GM19324 (cell line): ENCODE measurements around the gene ERC2.

Experiments used
- ATAC-seq: cut with Tn5 transposase; IDR thresholded peaks from one replicate; pipeline ENCODE4 v1.9.1; 2021; ENCODE audit warnings: mild to moderate bottlenecking, moderate library complexity; ENCODE audit not compliant: unreplicated experiment, low FRiP score

Gene ERC2

GRCh38 chr3:56133423-56133822 lies 334.8 kb downstream of the ERC2 start:
- no peak for ATAC-seq

GRCh38 chr3:56132762-56133161 lies 335.5 kb downstream of the ERC2 start:
- no peak for ATAC-seq

GRCh38 chr3:56131974-56132590 lies 336.2 kb downstream of the ERC2 start:
- no peak for ATAC-seq

GRCh38 chr3:56130036-56130435 lies 338.2 kb downstream of the ERC2 start:
- ATAC-seq = no peak

GRCh38 chr3:56126632-56127031 lies 341.6 kb downstream of the ERC2 start:
- ATAC-seq = no peak

GRCh38 chr3:56125358-56126005 lies 342.8 kb downstream of the ERC2 start:
- ATAC-seq = no peak

- no peak for ATAC-seq
Measured at GRCh38 chr3:56124546-56124945, 343.7 kb downstream of the ERC2 start.

- ATAC-seq = no peak
Measured at GRCh38 chr3:56123487-56123886, 344.8 kb downstream of the ERC2 start.

GRCh38 chr3:56122911-56123310 lies 345.4 kb downstream of the ERC2 start:
- ATAC-seq = no peak

- no peak for ATAC-seq
Measured at GRCh38 chr3:56121716-56122115, 346.6 kb downstream of the ERC2 start.

GRCh38 chr3:56119575-56120349 lies 348.5 kb downstream of the ERC2 start:
- ATAC-seq = no peak

- no peak for ATAC-seq
Measured at GRCh38 chr3:56118968-56119367, 349.3 kb downstream of the ERC2 start.

- no peak for ATAC-seq
Measured at GRCh38 chr3:56115698-56116097, 352.6 kb downstream of the ERC2 start.

GRCh38 chr3:56115199-56115598 lies 353.1 kb downstream of the ERC2 start:
- ATAC-seq = no peak

- ATAC-seq = no peak
Measured at GRCh38 chr3:56113908-56114307, 354.4 kb downstream of the ERC2 start.

GRCh38 chr3:56113231-56113630 lies 355.0 kb downstream of the ERC2 start:
- no peak for ATAC-seq

GRCh38 chr3:56111606-56112304 lies 356.5 kb downstream of the ERC2 start:
- ATAC-seq = no peak

- no peak for ATAC-seq
Measured at GRCh38 chr3:56110886-56111285, 357.4 kb downstream of the ERC2 start.

- ATAC-seq = no peak
Measured at GRCh38 chr3:56107157-56107556, 361.1 kb downstream of the ERC2 start.

GRCh38 chr3:56102032-56102431 lies 366.2 kb downstream of the ERC2 start:
- no peak for ATAC-seq

- ATAC-seq = no peak
Measured at GRCh38 chr3:56101576-56101975, 366.7 kb downstream of the ERC2 start.
